GM12873 (cell line): ENCODE data around the gene APOBEC3G.
"Not testable (repeated sequence)": the region's sequence is repeated elsewhere in the genome, so short reads cannot be mapped to it uniquely, and the experiment has no call there.

ENCODE experiments used
- CTCF ChIP-seq: IDR thresholded peaks from 2 replicates; pipeline ENCODE4 v1.5.1; 2012; ENCODE audit warnings: low read depth, mild to moderate bottlenecking, moderate library complexity, low read length, control low read depth; ENCODE audit not compliant: insufficient read depth; ENCODE audit errors: missing control alignments

APOBEC3G gene

GRCh38 chr22:39040538-39041296 is 36.4 kb upstream of the APOBEC3G start, which contains the start of gene APOBEC3F:
Gene APOBEC3F (plus strand): TSS chr22:39040864. CDS start chr22:39040961, 97 bp downstream.
- not testable (repeated sequence) for TF ChIP-seq CTCF

GRCh38 chr22:39041908-39042307 is 35.2 kb upstream of the APOBEC3G start:
- no peak for TF ChIP-seq CTCF

GRCh38 chr22:39055658-39056057 is 21.4 kb upstream of the APOBEC3G start:
- TF ChIP-seq CTCF = no peak

GRCh38 chr22:39068033-39068785 is 8.9 kb upstream of the APOBEC3G start:
- TF ChIP-seq CTCF = peak; percentile 55

- TF ChIP-seq CTCF = no peak
These were observed 6.9 kb upstream of the APOBEC3G start for GRCh38 chr22:39070186-39070585.

- no peak for TF ChIP-seq CTCF
These were observed 3.1 kb upstream of the APOBEC3G start for GRCh38 chr22:39073981-39074380.

GRCh38 chr22:39078329-39078728 is 1.3 kb downstream of the APOBEC3G start:
- TF ChIP-seq CTCF = no peak
